DMS53 treated with DMSO at 0.1 percent for 48 hours (cell line): ENCODE data around the gene ANTXRL.
"Not testable (repeated sequence)": the region's sequence is repeated elsewhere in the genome, so short reads cannot be mapped to it uniquely, and the experiment has no call there.

ENCODE experiments used
- DNase-seq: peaks from one replicate; lab custom pipeline; 2025; ENCODE audit not compliant: unreplicated experiment; lab: John Stamatoyannopoulos, UW

Gene ANTXRL

DNA sequence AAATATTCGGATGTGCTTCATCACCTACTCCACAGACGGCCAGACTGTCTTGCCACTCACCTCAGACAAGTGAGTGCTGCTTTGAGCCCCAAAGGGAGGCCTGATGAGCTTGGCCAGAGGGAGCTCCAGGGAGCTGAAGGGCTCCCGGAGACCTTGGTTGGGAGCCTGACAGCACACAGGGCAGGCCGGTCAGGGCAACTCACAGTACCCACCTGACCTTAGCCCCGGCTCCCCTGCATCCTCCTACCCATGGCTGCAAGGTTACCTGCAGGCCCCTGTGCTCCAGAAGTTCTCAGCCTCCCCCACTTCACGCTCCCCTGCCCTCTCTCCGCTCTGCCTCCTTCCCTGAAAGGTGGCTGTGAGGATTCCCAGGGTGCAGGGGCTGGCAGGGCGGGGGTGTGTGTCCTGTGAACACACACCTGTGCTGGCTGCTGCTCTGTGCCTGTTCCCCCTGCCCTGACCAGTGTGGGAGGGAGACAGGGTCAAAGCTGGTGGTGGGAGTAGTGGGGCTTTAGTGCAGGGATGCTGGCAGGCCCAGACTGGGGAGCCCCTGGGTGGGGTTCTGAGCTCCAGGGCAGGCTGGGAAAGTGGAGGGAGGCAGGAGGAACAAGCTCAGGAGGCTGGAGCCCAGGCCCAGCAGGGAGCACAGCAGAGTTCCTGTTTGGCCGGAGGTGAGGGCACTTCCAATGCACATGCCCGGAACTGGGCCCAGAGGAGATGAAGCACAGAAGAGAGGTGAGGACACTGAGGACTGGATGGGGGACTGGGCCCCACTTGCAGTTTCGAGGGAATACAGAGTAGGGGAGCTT, 7.2 kb downstream of the ANTXRL start:
- DNase-seq: no peak

GRCh38 chr10:46294641-46295220, 7.9 kb downstream of the ANTXRL start:
- no peak for DNase-seq

GRCh38 chr10:46295350-46296010, 8.7 kb downstream of the ANTXRL start:
- DNase-seq: not testable (repeated sequence)

DNA sequence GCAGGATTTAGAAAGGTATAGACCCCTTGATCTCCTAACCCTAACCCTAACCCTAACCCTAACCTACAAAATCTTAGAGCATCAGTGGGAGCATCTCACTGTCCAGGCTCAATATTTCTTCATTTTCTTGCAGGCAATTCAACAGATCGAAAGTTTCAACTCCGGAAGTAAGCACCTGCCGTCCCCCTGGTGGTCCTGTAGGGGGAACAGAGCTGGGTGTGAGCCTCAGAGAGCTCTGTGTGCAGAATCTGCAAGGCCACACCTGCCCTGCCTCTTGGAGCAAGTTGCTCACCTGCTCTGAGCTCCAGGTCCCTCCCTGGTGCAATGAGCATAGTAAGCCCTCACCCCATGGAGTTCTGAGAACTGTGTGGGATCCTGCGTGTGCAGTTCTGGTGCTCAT, 9.3 kb downstream of the ANTXRL start:
- not testable (repeated sequence) for DNase-seq

DNA sequence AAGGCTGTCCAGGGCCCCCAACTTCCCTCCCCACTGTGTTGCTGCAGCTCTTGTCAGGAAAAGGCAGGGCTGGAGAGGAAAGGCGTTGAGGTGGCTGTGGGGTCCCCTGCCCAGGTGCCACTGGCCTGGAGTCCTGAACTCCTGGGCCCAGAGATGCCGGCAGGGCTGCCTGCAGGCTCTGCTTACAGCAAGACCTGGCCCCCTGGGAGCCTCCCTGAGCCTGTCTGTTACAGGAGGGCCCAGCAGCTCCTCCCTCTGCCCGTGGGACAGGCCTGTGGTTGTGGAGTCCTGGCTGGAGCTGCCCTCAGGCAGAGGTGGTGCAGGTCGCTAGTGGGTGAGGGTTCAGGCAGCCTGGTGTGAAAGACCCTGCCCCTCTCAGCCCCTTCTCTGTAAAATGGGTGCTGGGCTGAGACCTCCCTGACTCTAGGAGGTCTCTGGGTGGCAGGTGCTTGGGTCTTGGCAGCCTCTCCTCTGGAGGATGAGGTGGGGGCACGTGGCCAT, 9.9 kb downstream of the ANTXRL start:
- DNase-seq: no peak

- DNase-seq: no peak
These were observed 10.8 kb downstream of the ANTXRL start for GRCh38 chr10:46297406-46298204.

DNA sequence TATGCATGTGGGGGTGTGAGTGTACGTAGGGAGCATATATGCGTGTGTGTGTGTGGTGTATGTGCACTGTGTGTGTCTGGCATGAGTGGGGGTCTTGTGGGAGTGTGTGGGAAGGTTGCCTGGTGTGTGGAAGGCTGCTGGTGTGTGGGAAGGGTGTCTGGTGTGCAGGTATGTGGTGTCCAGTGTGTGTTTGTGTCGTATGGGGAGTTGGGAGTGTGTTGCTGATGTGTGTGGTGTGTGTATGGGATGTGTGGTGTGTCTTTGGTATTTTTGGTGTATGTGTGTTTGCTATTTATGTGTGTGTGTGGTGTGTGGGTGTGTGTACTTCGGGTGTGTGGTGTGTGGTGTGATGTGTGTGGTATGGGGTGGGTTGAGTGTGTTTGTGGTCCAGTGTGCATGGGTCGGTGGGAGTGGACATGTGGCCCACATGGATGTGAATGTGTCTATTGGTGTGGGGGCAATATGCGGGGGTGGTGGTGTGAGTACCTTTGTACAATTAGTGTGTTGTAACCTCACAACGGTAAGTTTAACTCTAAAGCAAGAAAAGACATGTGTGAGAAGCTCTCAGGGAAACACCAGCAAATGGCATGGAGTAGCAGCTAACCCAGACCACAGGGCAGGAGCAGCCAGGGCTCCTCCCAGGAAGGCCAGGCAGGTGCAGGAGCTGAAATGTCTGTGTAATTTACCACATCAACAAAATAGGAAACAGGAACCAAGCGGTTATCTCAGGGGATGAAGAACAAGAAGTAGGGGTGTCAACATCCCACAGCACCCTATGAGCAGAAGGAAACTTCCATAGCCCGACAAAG, 11.9 kb downstream of the ANTXRL start:
- DNase-seq: no peak

DNA sequence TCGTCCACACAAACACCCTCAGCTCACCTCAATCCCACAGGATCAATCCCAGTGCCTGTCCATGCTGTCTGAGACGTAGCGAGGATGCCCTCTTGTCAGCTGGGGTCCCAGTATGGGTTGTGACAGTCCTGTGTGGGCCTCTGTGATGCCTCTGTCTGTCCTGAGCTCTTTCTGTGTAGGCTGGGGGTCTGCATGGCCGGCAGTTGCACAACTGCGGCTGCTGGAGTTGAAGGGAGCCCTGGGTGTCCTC, 12.4 kb downstream of the ANTXRL start:
- no peak for DNase-seq

DNA sequence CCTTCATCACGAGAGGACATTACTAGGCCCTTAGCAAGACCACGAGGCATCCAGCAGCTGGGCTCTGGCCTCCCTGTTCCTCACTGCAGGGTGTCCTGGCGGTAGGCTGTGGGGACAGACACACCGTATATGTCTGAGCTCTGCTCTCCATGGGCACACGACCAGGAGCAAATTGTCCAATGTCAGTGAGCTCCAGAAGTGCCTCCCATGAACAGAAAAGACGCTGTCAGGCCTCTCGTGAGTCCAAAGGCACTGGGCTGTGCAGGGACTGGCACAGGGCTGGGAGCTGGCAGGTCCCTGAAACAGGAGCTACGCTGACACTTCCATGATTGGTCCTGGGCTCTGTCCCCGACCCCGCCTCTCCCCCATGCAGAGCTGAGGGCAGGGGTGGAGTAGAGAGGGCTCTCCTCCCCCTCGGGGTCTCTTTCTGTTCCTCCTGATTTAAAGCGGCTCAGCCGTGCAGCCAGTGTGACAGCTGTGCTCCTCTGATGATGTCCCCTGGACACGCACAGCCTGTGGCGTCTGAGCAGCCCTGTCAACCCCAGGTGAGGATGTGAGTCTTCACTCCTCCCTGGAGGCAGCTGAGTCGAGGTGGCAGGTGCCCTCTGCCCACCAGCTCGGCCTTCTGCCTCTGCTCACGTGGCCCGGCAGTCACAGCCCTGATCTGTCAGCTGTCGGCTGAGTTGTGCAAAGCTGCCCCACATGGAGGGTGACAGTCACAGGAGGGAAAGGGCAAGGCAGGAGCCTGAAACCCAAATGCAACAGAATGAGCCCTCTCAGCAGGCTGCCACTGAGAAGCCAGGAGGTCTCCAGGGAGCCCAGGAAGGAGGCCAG, 13.0 kb downstream of the ANTXRL start:
- no peak for DNase-seq

DNA sequence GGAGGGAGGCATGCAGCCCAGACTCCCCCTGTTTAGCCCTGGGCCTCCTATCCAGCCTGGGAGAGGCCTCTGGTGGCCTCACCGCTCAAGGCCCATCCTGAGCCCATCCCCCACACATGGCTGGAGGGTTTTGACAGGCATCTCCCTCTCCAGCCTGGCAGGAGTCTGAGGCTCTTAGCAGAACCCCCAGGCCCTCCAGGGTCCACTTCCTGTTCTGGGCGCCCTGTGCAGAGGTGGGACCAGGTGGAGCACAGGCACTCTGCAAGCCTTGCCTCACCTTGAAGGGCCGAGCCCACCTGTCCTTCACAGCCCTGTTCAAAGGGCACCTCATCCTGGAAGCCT, 13.5 kb downstream of the ANTXRL start:
- not testable (repeated sequence) for DNase-seq

DNA sequence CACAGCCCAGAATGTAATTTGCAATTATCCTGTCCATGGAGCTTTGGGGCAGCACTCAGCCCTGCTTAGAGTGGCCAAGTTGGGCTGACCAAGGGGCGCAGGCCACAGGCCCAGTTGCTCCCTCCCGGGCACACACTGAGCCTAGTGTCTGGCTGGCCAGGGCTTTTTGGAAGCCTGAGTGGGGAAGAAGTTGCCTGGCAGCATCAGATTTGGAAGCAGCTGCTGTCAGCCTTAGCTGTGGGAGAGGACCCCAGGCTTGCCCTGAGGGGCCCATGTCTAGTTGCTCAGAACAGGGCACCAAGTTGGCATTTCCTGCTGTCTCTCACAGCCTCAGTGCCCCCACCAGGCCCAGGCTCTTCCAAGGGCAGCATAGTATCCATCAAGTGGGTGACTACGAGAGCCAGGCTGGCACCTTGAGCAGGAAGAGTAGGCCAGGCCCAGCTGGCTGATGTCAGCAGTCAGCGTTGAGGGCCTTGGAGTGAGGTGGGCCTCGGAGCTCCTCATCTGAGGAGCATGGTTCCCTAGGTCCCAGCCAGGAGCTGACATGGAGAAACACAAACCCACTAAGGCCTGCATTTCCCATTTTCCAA, 14.4 kb downstream of the ANTXRL start:
- DNase-seq: no peak

DNA sequence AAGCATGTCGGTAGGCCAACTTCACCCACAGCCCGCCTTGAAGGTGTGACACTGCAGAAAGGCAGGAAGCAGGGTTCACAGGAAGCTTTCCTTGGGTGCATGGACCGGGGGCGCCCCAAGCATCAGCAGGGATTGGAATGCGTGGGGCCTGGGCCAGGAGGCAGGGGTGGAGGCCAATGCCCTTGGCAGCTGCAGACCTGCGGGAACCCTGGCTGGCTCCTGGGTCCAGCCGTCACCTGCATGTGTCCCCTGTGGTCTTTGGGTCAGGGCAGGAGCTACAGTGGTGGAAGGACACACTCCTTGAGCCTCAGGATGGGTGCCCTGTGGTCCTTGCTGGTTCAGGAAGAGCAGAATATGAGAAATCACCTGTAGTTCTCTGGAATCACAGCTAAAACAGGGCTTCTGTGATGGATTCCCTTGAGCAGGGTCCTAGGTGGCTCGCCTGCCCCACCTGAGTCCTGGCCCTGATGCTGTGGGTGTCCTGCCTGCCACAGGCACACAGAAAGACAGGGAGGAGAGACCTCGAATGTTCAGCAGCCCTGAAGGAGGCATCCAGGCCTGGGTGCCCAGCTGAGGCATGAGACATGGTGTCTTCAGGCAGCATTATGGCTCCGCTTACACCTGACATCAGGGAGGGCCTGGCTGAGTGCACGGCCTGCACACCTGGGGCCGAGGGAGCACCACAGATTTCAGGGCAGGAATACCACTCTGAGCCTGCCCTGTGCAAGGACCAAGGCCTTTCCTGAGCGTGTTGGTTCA, 15.1 kb downstream of the ANTXRL start:
- DNase-seq: no peak

DNA sequence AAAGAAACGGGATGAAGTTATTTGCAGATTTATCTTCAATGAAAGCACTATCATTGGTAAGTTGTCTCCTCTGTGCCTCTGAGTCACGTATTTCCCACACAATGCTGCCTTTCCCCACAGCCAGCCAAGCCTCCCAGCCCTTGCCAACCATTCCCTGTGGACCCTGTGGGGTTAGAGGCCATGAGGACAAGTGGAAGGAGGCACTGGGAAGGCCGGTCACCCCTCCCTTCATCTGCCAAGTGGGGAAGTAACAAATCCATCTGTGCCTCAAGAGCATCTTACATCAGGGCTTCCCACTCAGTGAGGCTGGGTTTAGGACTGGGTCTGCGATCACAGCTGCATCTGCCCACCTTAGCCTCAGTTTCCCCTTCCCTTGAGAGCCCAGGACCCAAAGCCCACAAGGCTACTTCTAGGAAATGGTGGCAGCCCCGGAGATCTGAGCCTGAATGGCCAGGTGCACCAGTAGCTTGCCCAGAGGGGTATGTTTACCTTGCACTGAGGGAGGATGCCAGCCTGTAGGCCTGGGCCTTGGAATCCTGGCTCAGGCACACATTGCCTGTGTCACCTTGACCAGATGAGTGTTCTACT, 16.1 kb downstream of the ANTXRL start:
- DNase-seq: not testable (repeated sequence)

DNA sequence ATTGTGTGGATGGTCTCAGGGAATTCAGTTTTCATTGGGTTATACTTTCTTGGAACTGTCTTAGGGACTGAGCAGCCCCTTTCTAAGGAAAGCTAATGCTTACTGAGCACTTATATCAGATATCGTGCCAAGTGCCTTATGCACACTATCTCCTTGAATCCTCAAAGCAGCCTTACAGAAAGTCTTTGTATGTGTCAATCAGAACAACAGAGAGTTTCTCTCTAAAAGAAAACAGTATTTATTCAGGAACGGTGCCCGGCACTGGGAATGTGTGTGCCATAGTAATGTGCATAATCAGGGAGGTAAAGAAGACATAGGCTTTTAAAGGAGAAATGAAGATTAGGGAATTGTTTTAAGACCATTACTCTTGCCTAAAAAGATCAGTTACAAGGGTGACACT, 17.3 kb downstream of the ANTXRL start:
- DNase-seq: no peak

- not testable (repeated sequence) for DNase-seq
These were observed 17.9 kb downstream of the ANTXRL start for GRCh38 chr10:46304671-46305070.

- DNase-seq: no peak
These were observed 18.5 kb downstream of the ANTXRL start for GRCh38 chr10:46305079-46305818.

DNA sequence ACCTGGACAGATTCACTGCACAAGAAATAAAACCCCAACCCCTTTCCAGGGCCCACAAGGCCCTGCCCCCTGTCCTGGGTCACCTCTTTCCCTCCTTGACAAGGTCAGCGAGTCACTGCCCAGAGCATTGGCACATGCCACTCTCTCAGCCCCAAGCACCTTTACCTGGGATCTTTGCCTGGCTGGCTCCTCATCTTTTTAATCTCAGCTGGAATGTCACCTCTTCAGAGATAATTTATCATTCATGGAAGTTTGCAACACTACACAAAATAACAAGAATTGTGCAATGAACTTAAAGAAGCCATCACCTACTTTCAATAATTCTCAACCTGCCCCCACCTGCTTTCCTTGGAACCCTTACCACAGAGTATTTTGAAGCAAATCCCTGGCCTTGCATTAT, 19.2 kb downstream of the ANTXRL start:
- DNase-seq: no peak
